ENCODE measurements around the gene ZNF554. TPM values are rescaled to one million over a fixed set of nuclear protein-coding genes. Genes with fewer than 3 reads are reported as not detected.
A peak's percentile ranks its signal among the peaks of the same experiment; 100 is the strongest.

ZNF554 gene
- total RNA-seq, 2 experiments from 2014 or later: 3.5 to 3.6 TPM

- no peak for DNase-seq
- intact Hi-C loops (cut with DNase I, micrococcal nuclease): no loop called here
- ChIA-PET POLR2A (no interaction called here), CTCF (no interaction called here)
- Histone ChIP-seq H3K27ac (ENCODE audit: low read depth in 1 of 2, low read length in 2 of 2) (no peak overlapping the region), H3K4me3 (ENCODE audit: low read length) (no peak overlapping the region), H3K27me3 (ENCODE audit: control insufficient read depth in 1 of 2, insufficient read depth in 2 of 2, low read length in 2 of 2) (no peaks in the 10 kb centered on the region), H3K9me3 (ENCODE audit: control insufficient read depth in 1 of 2, insufficient read depth in 1 of 2, low read length in 2 of 2) (no peaks in the 10 kb centered on the region), H3K4me1 (ENCODE audit: insufficient read depth, low read length) (peaks cover 31% of the 10 kb centered on the region), H3K36me3 (ENCODE audit: insufficient read depth, low read length) (peaks cover 8% of the 10 kb centered on the region)
- no peak for ATAC-seq (ENCODE audit: poor library complexity)
- Mint-ChIP-seq H3K4me3 (peak overlapping the region; percentile 62), H3K9me3 (no peaks in the 10 kb centered on the region), H3K4me1 (ENCODE audit: low read depth) (peaks cover 21% of the 10 kb centered on the region), H3K36me3 (ENCODE audit: low read depth) (peaks cover 12% of the 10 kb centered on the region), H3K27me3 (no peaks in the 10 kb centered on the region), H3K27ac (no peak overlapping the region)
- no peak for TF ChIP-seq CTCF (IDR thresholded peaks at IDR 0.05)
Observed at GRCh38 chr19:2788237-2788636, 31.4 kb upstream of the ZNF554 start.

- no peaks in the 10 kb centered on the region for H3K9me3 ChIP-seq (ENCODE audit: control insufficient read depth in 1 of 2, insufficient read depth in 1 of 2, low read length in 2 of 2)
- H3K4me3 Mint-ChIP-seq: no peak overlapping the region
- H3K36me3 ChIP-seq (ENCODE audit: insufficient read depth, low read length): peaks cover 9% of the 10 kb centered on the region
- H3K27me3 Mint-ChIP-seq: no peaks in the 10 kb centered on the region
- POLR2A ChIA-PET: no interaction called here
- no peak overlapping the region for H3K27ac Mint-ChIP-seq
- DNase-seq: no peak
- no peak overlapping the region for H3K4me3 ChIP-seq (ENCODE audit: low read length)
- intact Hi-C loops (cut with DNase I, micrococcal nuclease): loop anchor here in 1 of 2 experiments (10.0 kb wide), 1 partner anchor 325 kb away; no protein-coding TSS in a partner anchor
- no peak overlapping the region for H3K27ac ChIP-seq (ENCODE audit: low read depth in 1 of 2, low read length in 2 of 2)
- no peak for ATAC-seq (ENCODE audit: poor library complexity)
- H3K36me3 Mint-ChIP-seq (ENCODE audit: low read depth): peaks cover 12% of the 10 kb centered on the region
- H3K4me1 ChIP-seq (ENCODE audit: insufficient read depth, low read length): peaks cover 12% of the 10 kb centered on the region
- H3K4me1 Mint-ChIP-seq (ENCODE audit: low read depth): peaks cover 8% of the 10 kb centered on the region
- TF ChIP-seq CTCF (IDR thresholded peaks at IDR 0.05): no peak
- CTCF ChIA-PET: no interaction called here
- no peaks in the 10 kb centered on the region for H3K9me3 Mint-ChIP-seq
- no peaks in the 10 kb centered on the region for H3K27me3 ChIP-seq (ENCODE audit: control insufficient read depth in 1 of 2, insufficient read depth in 2 of 2, low read length in 2 of 2)
Observed at GRCh38 chr19:2790194-2790556, 29.5 kb upstream of the ZNF554 start.

- DNase-seq: no peak
- Mint-ChIP-seq H3K9me3 (no peaks in the 10 kb centered on the region), H3K36me3 (ENCODE audit: low read depth) (peaks cover 15% of the 10 kb centered on the region), H3K27ac (no peak overlapping the region), H3K4me1 (ENCODE audit: low read depth) (peaks cover 7% of the 10 kb centered on the region), H3K27me3 (no peaks in the 10 kb centered on the region), H3K4me3 (no peak overlapping the region)
- peaks cover 12% of the 10 kb centered on the region for H3K36me3 ChIP-seq (ENCODE audit: insufficient read depth, low read length)
- H3K27ac ChIP-seq (ENCODE audit: low read depth in 1 of 2, low read length in 2 of 2): no peak overlapping the region
- H3K27me3 ChIP-seq (ENCODE audit: control insufficient read depth in 1 of 2, insufficient read depth in 2 of 2, low read length in 2 of 2): no peaks in the 10 kb centered on the region
- no peak overlapping the region for H3K4me3 ChIP-seq (ENCODE audit: low read length)
- intact Hi-C loops (cut with DNase I, micrococcal nuclease): loop anchor here in 1 of 2 experiments (10.0 kb wide), 1 partner anchor 324 kb away; no protein-coding TSS in a partner anchor
- H3K4me1 ChIP-seq (ENCODE audit: insufficient read depth, low read length): peaks cover 9% of the 10 kb centered on the region
- H3K9me3 ChIP-seq (ENCODE audit: control insufficient read depth in 1 of 2, insufficient read depth in 1 of 2, low read length in 2 of 2): no peaks in the 10 kb centered on the region
- ATAC-seq (ENCODE audit: poor library complexity): no peak
- no peak for TF ChIP-seq CTCF (IDR thresholded peaks at IDR 0.05)
- ChIA-PET CTCF (no interaction called here), POLR2A (no interaction called here)
Observed at GRCh38 chr19:2790557-2791271, 29.0 kb upstream of the ZNF554 start.
